ENCODE measurements around the gene RAD54L.
"Not testable (repeated sequence)": the region's sequence is repeated elsewhere in the genome, so short reads cannot be mapped to it uniquely, and the experiment has no call there.

Gene RAD54L

DNA sequence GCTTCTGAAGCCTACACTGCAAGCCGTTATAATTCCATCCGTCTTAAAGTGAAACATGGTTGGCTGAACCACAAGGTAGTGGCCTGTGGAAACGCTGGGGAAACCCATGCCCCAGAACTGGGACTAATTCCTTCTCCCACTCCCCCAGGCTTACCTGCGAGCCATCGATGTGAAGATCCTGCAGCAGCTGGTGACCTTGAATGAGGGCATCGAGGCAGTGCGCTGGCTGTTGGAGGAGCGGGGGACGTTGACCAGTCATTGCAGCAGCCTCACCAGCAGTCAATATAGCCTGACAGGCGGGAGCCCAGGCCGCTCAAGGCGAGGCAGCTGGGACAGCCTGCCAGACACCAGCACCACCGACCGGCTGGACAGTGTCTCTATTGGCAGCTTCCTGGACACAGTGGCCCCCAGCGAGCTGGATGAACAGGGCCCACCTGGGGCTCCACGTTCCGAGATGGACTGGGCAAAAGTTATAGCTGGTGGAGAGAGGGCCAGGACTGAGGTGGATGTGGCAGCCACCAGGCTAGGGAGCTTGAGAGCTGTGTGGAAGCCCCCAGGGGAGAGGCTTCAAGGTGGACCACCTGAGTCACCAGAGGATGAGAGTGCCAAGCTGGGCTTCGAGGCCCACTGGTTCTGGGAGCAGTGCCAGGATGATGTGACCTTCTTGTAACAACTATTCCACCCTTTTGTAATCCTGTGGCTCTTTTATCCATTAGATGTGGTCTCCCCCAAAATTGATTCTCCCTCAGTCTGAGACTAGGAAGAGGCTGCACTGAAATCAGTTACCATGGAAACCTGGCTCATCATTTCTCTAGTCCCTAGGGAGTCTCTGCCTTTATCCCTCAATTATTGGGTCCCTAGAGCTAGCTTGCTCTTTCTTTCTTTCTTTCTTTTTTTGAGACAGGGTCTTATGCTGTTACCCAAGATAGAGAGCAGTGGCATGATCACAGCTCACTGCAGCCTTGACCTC is 27.7 kb upstream of the RAD54L start:
- in situ Hi-C loops (cut with MboI; ENCODE audit: low sequenced_read_pairs, unreplicated experiment), result no loop called here
- TF ChIP-seq, protein P1, sequence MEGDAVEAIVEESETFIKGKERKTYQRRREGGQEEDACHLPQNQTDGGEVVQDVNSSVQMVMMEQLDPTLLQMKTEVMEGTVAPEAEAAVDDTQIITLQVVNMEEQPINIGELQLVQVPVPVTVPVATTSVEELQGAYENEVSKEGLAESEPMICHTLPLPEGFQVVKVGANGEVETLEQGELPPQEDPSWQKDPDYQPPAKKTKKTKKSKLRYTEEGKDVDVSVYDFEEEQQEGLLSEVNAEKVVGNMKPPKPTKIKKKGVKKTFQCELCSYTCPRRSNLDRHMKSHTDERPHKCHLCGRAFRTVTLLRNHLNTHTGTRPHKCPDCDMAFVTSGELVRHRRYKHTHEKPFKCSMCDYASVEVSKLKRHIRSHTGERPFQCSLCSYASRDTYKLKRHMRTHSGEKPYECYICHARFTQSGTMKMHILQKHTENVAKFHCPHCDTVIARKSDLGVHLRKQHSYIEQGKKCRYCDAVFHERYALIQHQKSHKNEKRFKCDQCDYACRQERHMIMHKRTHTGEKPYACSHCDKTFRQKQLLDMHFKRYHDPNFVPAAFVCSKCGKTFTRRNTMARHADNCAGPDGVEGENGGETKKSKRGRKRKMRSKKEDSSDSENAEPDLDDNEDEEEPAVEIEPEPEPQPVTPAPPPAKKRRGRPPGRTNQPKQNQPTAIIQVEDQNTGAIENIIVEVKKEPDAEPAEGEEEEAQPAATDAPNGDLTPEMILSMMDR (IDR thresholded peaks at IDR 0.05; ENCODE audit: borderline replicate concordance, control extremely low read depth, extremely low read depth, insufficient read depth, missing control alignments), result no peak

DNA sequence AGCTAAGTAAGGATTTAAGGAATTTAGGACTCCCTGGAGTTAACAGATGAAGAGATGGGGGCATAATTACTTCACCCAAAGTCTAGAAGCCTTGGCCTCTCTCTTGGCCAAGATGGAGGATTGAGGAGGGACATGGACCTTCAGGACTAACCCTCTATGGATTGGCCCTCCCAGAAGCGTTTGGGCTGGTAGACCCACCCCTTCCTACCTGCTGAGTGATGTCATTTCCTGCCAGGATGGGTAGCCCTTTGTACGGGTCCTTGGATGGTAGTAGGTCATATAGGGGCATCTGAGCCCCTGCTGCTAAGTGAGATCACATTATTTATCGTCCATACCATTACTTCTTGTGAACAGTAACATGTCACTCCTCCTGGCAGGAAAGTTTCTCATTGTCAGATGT is 26.8 kb upstream of the RAD54L start:
- in situ Hi-C loops (cut with MboI; ENCODE audit: low sequenced_read_pairs, unreplicated experiment), result no loop called here
- no peak for DNase-seq (ENCODE audit: low spot score)
- TF ChIP-seq, protein P1 (IDR thresholded peaks at IDR 0.05; ENCODE audit: borderline replicate concordance, control extremely low read depth, extremely low read depth, insufficient read depth, missing control alignments), result no peak

More for the DNA sequence above, 27.7 kb upstream of the RAD54L start:
- no peak for DNase-seq (ENCODE audit: low spot score)

DNA sequence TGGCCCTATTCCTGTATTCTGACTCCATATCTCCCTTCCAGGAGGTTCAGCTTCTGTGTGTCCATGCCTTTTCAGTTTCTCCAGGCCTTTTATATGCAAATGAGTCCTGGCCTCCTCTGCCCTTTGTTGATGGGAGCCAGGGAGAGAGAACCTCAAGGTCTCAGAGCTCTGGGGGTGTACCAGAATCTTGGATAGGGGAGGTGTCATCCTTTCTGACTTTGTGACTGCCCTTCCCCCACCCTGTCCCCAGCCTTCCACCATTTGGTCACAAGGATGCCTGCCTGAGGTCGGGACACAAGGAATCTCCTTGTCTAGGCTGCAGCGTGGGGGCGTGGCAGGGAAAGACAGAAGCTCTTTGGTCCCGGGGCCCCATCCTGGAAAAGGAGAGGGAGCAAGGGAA is 25.8 kb upstream of the RAD54L start:
- TF ChIP-seq, protein P1 (IDR thresholded peaks at IDR 0.05; ENCODE audit: borderline replicate concordance, control extremely low read depth, extremely low read depth, insufficient read depth, missing control alignments), result no peak
- in situ Hi-C loops (cut with MboI; ENCODE audit: low sequenced_read_pairs, unreplicated experiment), result no loop called here

DNA sequence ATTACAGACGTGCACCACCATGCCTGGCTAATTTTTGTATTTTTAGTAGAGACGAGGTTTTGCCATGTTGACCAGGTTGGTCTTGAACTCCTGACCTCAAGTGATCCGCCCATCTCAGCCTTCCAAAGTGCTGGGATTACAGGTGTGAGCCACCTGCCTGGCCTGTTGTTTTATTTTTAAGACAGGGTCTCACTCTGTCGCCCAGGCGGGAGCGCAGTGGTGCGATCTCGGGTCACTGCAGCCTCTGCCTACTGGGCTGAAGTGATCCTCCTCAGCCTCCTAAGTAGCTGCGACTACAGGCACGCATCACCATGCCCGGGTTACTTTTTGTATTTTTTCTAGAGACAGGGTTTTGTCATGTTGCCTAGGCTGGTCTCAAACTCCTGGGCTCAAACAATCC is 24.5 kb upstream of the RAD54L start:
- in situ Hi-C loops (cut with MboI; ENCODE audit: low sequenced_read_pairs, unreplicated experiment), result not testable (repeated sequence)

More for the DNA sequence above, 25.8 kb upstream of the RAD54L start:
- no peak for DNase-seq (ENCODE audit: low spot score)

DNA sequence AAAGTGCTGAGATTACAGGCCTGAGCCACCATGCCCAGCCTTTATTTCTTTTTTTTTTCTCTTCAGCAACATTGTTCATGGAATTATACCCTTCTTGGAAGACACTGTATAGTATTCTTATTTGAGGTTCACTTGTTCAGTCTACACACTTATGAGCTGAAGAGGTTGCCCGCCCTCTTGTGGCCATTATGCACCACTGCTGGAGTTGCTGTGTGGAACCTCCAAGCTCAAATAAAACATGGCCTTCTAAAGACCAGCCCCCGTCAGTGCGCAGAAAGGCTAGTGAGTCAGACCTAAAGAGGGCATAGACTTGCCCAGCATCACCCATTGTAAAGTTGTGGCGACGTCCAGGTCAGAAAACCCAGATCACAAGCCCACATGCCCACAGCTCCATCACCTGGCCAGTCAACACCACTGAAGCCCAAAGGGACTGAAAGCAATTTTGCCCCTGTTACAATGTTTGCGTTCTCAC is 24.1 kb upstream of the RAD54L start:
- TF ChIP-seq, protein P1 (IDR thresholded peaks at IDR 0.05; ENCODE audit: borderline replicate concordance, control extremely low read depth, extremely low read depth, insufficient read depth, missing control alignments), result peak; percentile 94
- in situ Hi-C loops (cut with MboI; ENCODE audit: low sequenced_read_pairs, unreplicated experiment), result no loop called here
- DNase-seq (ENCODE audit: low spot score), result peak; percentile 77

More for the DNA sequence above, 24.5 kb upstream of the RAD54L start:
- DNase-seq (ENCODE audit: low spot score), result not testable (repeated sequence)

DNA sequence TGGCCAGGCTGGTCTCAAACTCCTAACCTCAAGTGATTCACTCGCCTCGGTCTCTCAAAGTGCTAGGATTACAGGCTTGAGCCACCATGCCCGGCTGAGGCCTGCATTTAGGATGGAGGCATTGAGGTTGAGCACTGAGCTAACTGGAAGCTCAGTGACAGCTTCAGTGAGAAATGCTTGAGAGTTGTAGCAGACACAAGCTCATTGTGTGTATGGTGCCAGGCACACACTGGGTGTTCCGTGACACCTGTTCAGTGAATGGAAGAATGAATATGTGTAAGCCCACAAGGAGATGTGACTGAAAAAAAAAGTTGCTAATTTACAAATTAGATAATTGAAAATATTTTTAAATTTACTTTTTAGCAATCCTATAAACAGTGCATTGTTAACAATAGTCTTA is 22.6 kb upstream of the RAD54L start:
- in situ Hi-C loops (cut with MboI; ENCODE audit: low sequenced_read_pairs, unreplicated experiment), result no loop called here
- TF ChIP-seq, protein P1 (IDR thresholded peaks at IDR 0.05; ENCODE audit: borderline replicate concordance, control extremely low read depth, extremely low read depth, insufficient read depth, missing control alignments), result no peak

DNA sequence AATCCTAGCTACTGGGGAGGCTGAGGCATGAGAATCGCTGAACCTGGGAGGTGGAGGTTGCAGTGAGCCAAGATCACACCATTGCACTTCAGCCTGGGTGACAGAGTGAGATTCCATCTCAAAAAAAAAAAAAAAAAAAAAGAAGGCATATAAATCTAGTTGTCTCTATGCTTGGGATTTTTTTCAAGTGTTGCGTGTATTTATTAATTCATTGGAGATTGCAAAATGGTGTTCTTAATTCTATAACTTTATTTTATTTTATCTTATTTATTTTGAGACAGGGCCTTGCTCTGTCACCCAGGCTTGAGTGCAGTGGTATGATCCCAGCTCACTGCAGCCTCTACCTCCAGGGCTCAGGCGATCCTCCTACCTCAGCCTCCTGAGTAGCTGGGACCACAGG is 16.3 kb upstream of the RAD54L start:
- DNase-seq (ENCODE audit: low spot score); in situ Hi-C loops (cut with MboI; ENCODE audit: low sequenced_read_pairs, unreplicated experiment): not testable (repeated sequence)

More for the DNA sequence above, 22.6 kb upstream of the RAD54L start:
- no peak for DNase-seq (ENCODE audit: low spot score)
